Measurements from ENCODE around the gene TSPAN2.

GRCh38 chr1:115077286-115077983, 11.9 kb downstream of the TSPAN2 start:
- no peak for TF ChIP-seq POLR2A (IDR thresholded peaks at IDR 0.05)
- no peak for TF ChIP-seq CTCF (IDR thresholded peaks at IDR 0.05 in 8 of 11, conservative IDR thresholded peaks at IDR 0.05 in 3 of 11)
